Measurements from ENCODE around the gene SLC7A1.

SLC7A1 gene

GRCh38 chr13:29483623-29484022 lies 111.9 kb downstream of the SLC7A1 start:
- no peak for DNase-seq

- no peak for DNase-seq
These were observed 112.3 kb downstream of the SLC7A1 start for GRCh38 chr13:29483211-29483610.

- DNase-seq, result no peak
These were observed 113.0 kb downstream of the SLC7A1 start for GRCh38 chr13:29482504-29482903.

GRCh38 chr13:29481603-29482002 lies 113.9 kb downstream of the SLC7A1 start:
- DNase-seq, result no peak

GRCh38 chr13:29480893-29481525 lies 114.5 kb downstream of the SLC7A1 start:
- DNase-seq, result no peak

GRCh38 chr13:29479716-29480492 lies 115.6 kb downstream of the SLC7A1 start:
- DNase-seq, result no peak

- DNase-seq, result no peak
These were observed 119.4 kb downstream of the SLC7A1 start for GRCh38 chr13:29476046-29476445.

GRCh38 chr13:29474991-29475390 lies 120.5 kb downstream of the SLC7A1 start:
- no peak for DNase-seq

- peak in 1 of 2 experiments; percentile 37 for DNase-seq
These were observed 122.3 kb downstream of the SLC7A1 start for GRCh38 chr13:29473166-29473565.

GRCh38 chr13:29472332-29472961 lies 123.0 kb downstream of the SLC7A1 start:
- DNase-seq, result peak; percentile 32 to 33

- DNase-seq, result no peak
These were observed 123.9 kb downstream of the SLC7A1 start for GRCh38 chr13:29471551-29471950.

- no peak for DNase-seq
These were observed 129.7 kb downstream of the SLC7A1 start for GRCh38 chr13:29465741-29466293.

- DNase-seq, result no peak
These were observed 131.3 kb downstream of the SLC7A1 start for GRCh38 chr13:29464105-29464679.

GRCh38 chr13:29459813-29460355 lies 135.6 kb downstream of the SLC7A1 start:
- DNase-seq, result no peak
